ENCODE measurements around the gene SGSM2.

The SGSM2 gene

GRCh38 chr17:2337544-2338314 lies 428 bp downstream of the SGSM2 start:
- DNase-seq = no peak

- DNase-seq = no peak
These were observed 985 bp downstream of the SGSM2 start for GRCh38 chr17:2338315-2338657.

- no peak for DNase-seq
These were observed 6.1 kb downstream of the SGSM2 start for GRCh38 chr17:2343421-2343820.

GRCh38 chr17:2344528-2344927 lies 7.2 kb downstream of the SGSM2 start:
- DNase-seq = no peak

GRCh38 chr17:2346475-2346874 lies 9.2 kb downstream of the SGSM2 start:
- DNase-seq = no peak

- DNase-seq = peak; percentile 66
These were observed 10.7 kb downstream of the SGSM2 start for GRCh38 chr17:2347805-2348685.

GRCh38 chr17:2351269-2351668 lies 14.0 kb downstream of the SGSM2 start:
- no peak for DNase-seq

GRCh38 chr17:2354311-2354710 lies 17.0 kb downstream of the SGSM2 start:
- DNase-seq = no peak

- DNase-seq = no peak
These were observed 19.9 kb downstream of the SGSM2 start for GRCh38 chr17:2357237-2357636.

- DNase-seq = no peak
These were observed 20.7 kb downstream of the SGSM2 start for GRCh38 chr17:2357931-2358434.

GRCh38 chr17:2361010-2361760 lies 23.9 kb downstream of the SGSM2 start:
- DNase-seq = no peak

GRCh38 chr17:2362016-2362415 lies 24.7 kb downstream of the SGSM2 start:
- DNase-seq = no peak

- DNase-seq = no peak
These were observed 25.1 kb downstream of the SGSM2 start for GRCh38 chr17:2362416-2362815.

- no peak for DNase-seq
These were observed 25.6 kb downstream of the SGSM2 start for GRCh38 chr17:2362881-2363280.

GRCh38 chr17:2363318-2363717 lies 26.0 kb downstream of the SGSM2 start:
- no peak for DNase-seq

GRCh38 chr17:2363851-2364762 lies 26.8 kb downstream of the SGSM2 start:
- DNase-seq = no peak

- no peak for DNase-seq
These were observed 27.4 kb downstream of the SGSM2 start for GRCh38 chr17:2364763-2365116.

GRCh38 chr17:2365132-2365531 lies 27.8 kb downstream of the SGSM2 start:
- DNase-seq = no peak

GRCh38 chr17:2366747-2367494 lies 29.6 kb downstream of the SGSM2 start:
- no peak for DNase-seq

- DNase-seq = no peak
These were observed 31.1 kb downstream of the SGSM2 start for GRCh38 chr17:2368359-2368758.

- DNase-seq = no peak
These were observed 31.7 kb downstream of the SGSM2 start for GRCh38 chr17:2369039-2369438.
